Mucosa of stomach (tissue), 1 donor: Measurements from ENCODE around the gene NANOS3.

Source experiments
- H3K27me3 ChIP-seq: one replicate; pipeline ENCODE4 v1.7.0; 2013; ENCODE audit warnings: mild to moderate bottlenecking, low read length; ENCODE audit not compliant: control insufficient read depth, insufficient read depth
- H3K36me3 ChIP-seq: one replicate; pipeline ENCODE4 v1.7.0; 2013; ENCODE audit warnings: low read length; ENCODE audit not compliant: control insufficient read depth, insufficient read depth
- H3K4me1 ChIP-seq: one replicate; pipeline ENCODE4 v1.7.0; 2013; ENCODE audit warnings: mild to moderate bottlenecking, low read length; ENCODE audit not compliant: control insufficient read depth, insufficient read depth
- H3K4me3 ChIP-seq: one replicate; pipeline ENCODE4 v1.7.0; 2013; ENCODE audit warnings: low read length
- H3K9ac ChIP-seq: one replicate; pipeline ENCODE4 v1.7.0; 2013; ENCODE audit warnings: mild to moderate bottlenecking, low read length, moderate library complexity
- H3K9me3 ChIP-seq: one replicate; pipeline ENCODE4 v1.7.0; 2013; ENCODE audit warnings: mild to moderate bottlenecking, low read length, moderate library complexity; ENCODE audit not compliant: control insufficient read depth
- donor health status: Pancreatic carcinoma.

The NANOS3 gene

GRCh38 chr19:13926715-13927114 lies 49.8 kb downstream of the NANOS3 start:
- Histone ChIP-seq H3K27me3 (no peaks in the 10 kb centered on the region), H3K9me3 (no peaks in the 10 kb centered on the region), H3K4me1 (no peaks in the 10 kb centered on the region), H3K4me3 (no peak overlapping the region), H3K36me3 (peaks cover 5% of the 10 kb centered on the region), H3K9ac (no peak overlapping the region)

GRCh38 chr19:13929340-13929739 lies 52.4 kb downstream of the NANOS3 start:
- no peak overlapping the region for H3K4me3 ChIP-seq
- H3K27me3 ChIP-seq, result no peaks in the 10 kb centered on the region
- H3K36me3 ChIP-seq, result peaks cover 5% of the 10 kb centered on the region
- no peaks in the 10 kb centered on the region for H3K4me1 ChIP-seq
- H3K9me3 ChIP-seq, result no peaks in the 10 kb centered on the region
- H3K9ac ChIP-seq, result no peak overlapping the region

DNA sequence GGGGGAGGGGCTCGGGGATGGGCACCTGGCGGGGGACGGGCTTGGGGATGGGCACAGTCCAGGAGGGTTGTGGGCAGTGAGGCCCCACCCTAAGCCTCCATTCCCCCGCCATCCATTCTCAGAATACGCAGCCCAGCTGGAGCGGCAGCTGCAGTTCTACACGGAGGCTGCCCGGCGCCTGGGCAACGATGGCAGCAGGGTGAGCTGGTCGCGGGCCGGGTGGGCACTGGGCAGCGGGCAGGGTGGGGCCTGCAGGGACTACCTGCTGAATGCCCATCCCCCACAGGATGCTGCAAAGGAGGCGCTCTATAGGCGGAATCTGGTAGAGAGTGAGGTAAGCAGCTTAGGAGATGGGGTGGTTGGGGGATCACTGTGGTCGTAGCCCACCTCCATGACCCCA lies 53.0 kb downstream of the NANOS3 start:
- Histone ChIP-seq H3K9me3 (no peaks in the 10 kb centered on the region), H3K4me1 (no peaks in the 10 kb centered on the region), H3K36me3 (peaks cover 5% of the 10 kb centered on the region), H3K4me3 (no peak overlapping the region), H3K27me3 (no peaks in the 10 kb centered on the region), H3K9ac (no peak overlapping the region)
